Activated naive CD4-positive, alpha-beta T cell treated with anti-CD3 and anti-CD28 coated beads, Interleukin-2, amount 50 U/mL, for 24 hours (primary cell): ENCODE results near the gene IQSEC1.
"Not testable (repeated sequence)": the region's sequence is repeated elsewhere in the genome, so short reads cannot be mapped to it uniquely, and the experiment has no call there.

Source experiments
- H3K27ac Mint-ChIP-seq: one replicate; pipeline ENCODE4 v1.8.0; 2021; ENCODE audit warnings: mild to moderate bottlenecking, mixed read lengths
- H3K27me3 Mint-ChIP-seq: one replicate; pipeline ENCODE4 v1.8.0; 2021; ENCODE audit warnings: mixed read lengths
- H3K36me3 Mint-ChIP-seq: one replicate; pipeline ENCODE4 v1.8.0; 2021; ENCODE audit warnings: mixed read lengths
- H3K4me1 Mint-ChIP-seq: one replicate; pipeline ENCODE4 v1.8.0; 2021; ENCODE audit warnings: mixed read lengths
- H3K4me3 Mint-ChIP-seq: one replicate; pipeline ENCODE4 v1.8.0; 2021; ENCODE audit warnings: mild to moderate bottlenecking, mixed read lengths
- H3K9me3 Mint-ChIP-seq: one replicate; pipeline ENCODE4 v1.8.0; 2021; ENCODE audit warnings: mixed read lengths

The IQSEC1 gene

GRCh38 chr3:12886106-12886679 is 187.0 kb downstream of the IQSEC1 start:
- no peak overlapping the region for H3K27ac Mint-ChIP-seq
- no peaks in the 10 kb centered on the region for H3K9me3 Mint-ChIP-seq
- no peaks in the 10 kb centered on the region for H3K36me3 Mint-ChIP-seq
- peak overlapping the region; percentile 67 for H3K4me3 Mint-ChIP-seq
- H3K4me1 Mint-ChIP-seq: peaks cover 21% of the 10 kb centered on the region
- peaks cover 4% of the 10 kb centered on the region for H3K27me3 Mint-ChIP-seq

DNA sequence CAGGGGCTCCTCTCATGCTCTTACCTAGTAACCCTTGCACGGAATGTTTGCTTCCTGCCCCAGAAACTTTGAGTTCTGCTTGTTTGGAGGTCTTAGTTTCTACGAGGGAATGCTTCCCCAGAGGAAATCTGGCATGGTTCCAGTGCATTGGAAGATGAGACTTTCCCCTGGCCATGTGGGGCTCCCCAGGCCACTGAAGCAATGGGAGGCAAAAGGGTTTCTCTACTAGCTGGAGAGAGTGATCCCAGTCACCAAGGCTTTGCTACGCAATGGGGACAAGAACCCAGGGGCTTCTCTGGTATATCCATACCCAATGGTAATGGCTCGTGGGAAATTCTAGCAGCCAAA is 187.7 kb downstream of the IQSEC1 start:
- Mint-ChIP-seq H3K4me1 (peaks cover 21% of the 10 kb centered on the region), H3K36me3 (no peaks in the 10 kb centered on the region), H3K9me3 (no peaks in the 10 kb centered on the region), H3K4me3 (peak overlapping the region; percentile 67), H3K27me3 (peaks cover 4% of the 10 kb centered on the region), H3K27ac (no peak overlapping the region)

GRCh38 chr3:12884790-12885582 is 188.2 kb downstream of the IQSEC1 start:
- Mint-ChIP-seq H3K36me3 (no peaks in the 10 kb centered on the region), H3K9me3 (no peaks in the 10 kb centered on the region), H3K27me3 (peaks cover 3% of the 10 kb centered on the region), H3K27ac (peak overlapping the region; percentile 37), H3K4me3 (no peak overlapping the region), H3K4me1 (peaks cover 21% of the 10 kb centered on the region)

GRCh38 chr3:12884186-12884680 is 189.0 kb downstream of the IQSEC1 start:
- Mint-ChIP-seq H3K4me3 (no peak overlapping the region), H3K36me3 (no peaks in the 10 kb centered on the region), H3K4me1 (peaks cover 21% of the 10 kb centered on the region), H3K27me3 (no peaks in the 10 kb centered on the region), H3K9me3 (no peaks in the 10 kb centered on the region), H3K27ac (no peak overlapping the region)

DNA sequence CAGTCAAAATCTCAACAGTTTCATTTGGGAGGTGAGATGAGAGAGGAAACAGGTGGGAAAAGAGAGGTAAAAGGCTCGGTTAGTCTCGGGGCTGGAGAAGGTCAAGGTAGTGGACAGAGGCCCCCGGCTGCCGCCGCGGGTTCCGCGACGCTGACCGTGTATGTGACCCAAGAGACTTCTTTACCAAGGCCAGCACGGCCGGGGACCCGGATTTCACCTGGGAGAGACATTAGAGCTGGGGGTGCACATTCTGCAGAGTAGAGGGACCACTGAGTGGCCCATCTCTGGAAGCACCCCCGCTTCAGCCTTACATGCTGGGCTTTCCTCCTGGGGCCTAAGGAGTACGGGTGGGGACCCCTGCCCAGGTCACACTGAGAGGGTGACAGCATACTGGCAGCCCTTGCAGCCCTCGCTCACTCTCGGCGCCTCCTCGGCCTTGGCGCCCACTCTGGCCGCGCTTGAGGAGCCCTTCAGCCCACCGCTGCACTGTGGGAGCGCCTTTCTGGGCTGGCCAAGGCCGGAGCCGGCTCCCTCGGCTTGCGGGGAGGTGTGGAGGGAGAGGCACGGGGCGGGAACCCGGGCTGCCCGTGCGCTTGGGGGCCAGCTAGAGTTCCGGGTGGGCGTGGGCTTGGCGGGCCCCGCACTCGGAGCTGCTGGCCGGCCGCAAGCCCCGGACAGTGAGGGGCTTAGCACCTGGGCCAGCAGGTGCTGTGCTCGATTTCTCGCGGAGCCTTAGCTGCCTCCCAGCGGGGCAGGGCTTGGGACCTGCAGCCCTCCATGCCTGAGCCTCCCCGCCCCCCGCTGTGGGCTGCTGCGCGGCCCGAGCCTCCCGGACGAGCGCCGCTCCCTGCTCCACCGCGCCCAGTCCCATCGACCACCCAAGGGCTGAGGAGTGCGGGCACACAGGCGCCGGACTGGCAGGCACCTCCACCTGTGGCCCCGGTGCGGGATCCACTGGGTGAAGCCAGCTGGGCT is 190.6 kb downstream of the IQSEC1 start:
- Mint-ChIP-seq H3K27ac (peak overlapping the region; percentile 51), H3K27me3 (no peaks in the 10 kb centered on the region), H3K4me3 (no peak overlapping the region), H3K4me1 (peaks cover 21% of the 10 kb centered on the region), H3K36me3 (no peaks in the 10 kb centered on the region), H3K9me3 (no peaks in the 10 kb centered on the region)

DNA sequence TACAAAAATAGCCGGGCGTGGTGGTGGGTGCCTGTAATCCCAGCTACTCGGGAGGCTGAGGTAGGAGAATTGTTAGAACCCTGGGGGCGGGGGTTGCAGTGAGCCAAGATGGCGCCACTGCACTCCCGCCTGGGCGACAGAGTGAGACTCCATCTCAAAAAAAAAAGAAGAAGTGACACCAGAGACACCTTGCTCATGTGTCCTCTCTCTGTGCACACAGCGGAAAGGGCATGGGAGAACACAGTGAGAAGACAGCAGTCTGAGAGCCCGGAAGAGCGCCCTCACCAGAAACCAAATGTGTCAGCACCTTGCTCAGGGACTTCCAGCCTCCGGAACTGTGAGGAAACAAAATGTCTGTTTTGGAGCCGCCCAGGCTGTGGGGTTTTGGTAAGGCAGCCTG is 191.4 kb downstream of the IQSEC1 start:
- not testable (repeated sequence) for H3K9me3 Mint-ChIP-seq, H3K4me3 Mint-ChIP-seq, H3K27me3 Mint-ChIP-seq, H3K27ac Mint-ChIP-seq, H3K36me3 Mint-ChIP-seq
- peaks cover 16% of the 10 kb centered on the region for H3K4me1 Mint-ChIP-seq

- Mint-ChIP-seq H3K9me3 (no peaks in the 10 kb centered on the region), H3K27me3 (peaks cover 6% of the 10 kb centered on the region), H3K27ac (no peak overlapping the region), H3K4me1 (no peaks in the 10 kb centered on the region), H3K36me3 (no peaks in the 10 kb centered on the region), H3K4me3 (no peak overlapping the region)
These were observed 193.9 kb downstream of the IQSEC1 start for GRCh38 chr3:12879191-12879815.

GRCh38 chr3:12878758-12879157 is 194.5 kb downstream of the IQSEC1 start:
- H3K36me3 Mint-ChIP-seq, H3K4me1 Mint-ChIP-seq, H3K4me3 Mint-ChIP-seq, H3K27ac Mint-ChIP-seq, H3K27me3 Mint-ChIP-seq, H3K9me3 Mint-ChIP-seq: not testable (repeated sequence)

DNA sequence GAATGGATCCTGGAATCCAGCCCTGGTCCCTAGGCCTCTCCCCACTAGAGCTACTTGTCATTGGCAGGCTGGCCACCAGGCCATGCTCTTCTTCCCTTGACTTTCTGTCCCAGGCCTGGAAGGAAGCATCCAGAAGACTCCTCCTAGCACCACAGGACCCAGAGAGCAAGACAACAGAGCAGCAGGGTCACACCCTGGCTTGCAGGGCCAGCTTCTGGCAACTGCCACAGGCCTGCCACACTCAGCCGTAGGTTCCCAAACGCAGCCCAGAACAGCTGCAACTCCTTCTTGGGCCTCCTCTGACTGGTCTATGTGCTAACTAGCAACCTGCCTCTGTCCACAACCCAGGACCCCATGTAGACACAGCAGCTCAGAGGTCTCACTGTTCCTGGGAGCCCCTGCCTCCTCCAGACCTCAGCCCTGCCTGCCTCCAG is 195.1 kb downstream of the IQSEC1 start:
- no peaks in the 10 kb centered on the region for H3K4me1 Mint-ChIP-seq
- peaks cover 6% of the 10 kb centered on the region for H3K27me3 Mint-ChIP-seq
- no peaks in the 10 kb centered on the region for H3K36me3 Mint-ChIP-seq
- no peak overlapping the region for H3K4me3 Mint-ChIP-seq
- H3K9me3 Mint-ChIP-seq: no peaks in the 10 kb centered on the region
- H3K27ac Mint-ChIP-seq: no peak overlapping the region

GRCh38 chr3:12877040-12877439 is 196.2 kb downstream of the IQSEC1 start:
- H3K4me3 Mint-ChIP-seq: peak overlapping the region; percentile 15
- H3K4me1 Mint-ChIP-seq: no peaks in the 10 kb centered on the region
- H3K27ac Mint-ChIP-seq: no peak overlapping the region
- H3K27me3 Mint-ChIP-seq: peaks cover 6% of the 10 kb centered on the region
- H3K36me3 Mint-ChIP-seq: no peaks in the 10 kb centered on the region
- no peaks in the 10 kb centered on the region for H3K9me3 Mint-ChIP-seq

DNA sequence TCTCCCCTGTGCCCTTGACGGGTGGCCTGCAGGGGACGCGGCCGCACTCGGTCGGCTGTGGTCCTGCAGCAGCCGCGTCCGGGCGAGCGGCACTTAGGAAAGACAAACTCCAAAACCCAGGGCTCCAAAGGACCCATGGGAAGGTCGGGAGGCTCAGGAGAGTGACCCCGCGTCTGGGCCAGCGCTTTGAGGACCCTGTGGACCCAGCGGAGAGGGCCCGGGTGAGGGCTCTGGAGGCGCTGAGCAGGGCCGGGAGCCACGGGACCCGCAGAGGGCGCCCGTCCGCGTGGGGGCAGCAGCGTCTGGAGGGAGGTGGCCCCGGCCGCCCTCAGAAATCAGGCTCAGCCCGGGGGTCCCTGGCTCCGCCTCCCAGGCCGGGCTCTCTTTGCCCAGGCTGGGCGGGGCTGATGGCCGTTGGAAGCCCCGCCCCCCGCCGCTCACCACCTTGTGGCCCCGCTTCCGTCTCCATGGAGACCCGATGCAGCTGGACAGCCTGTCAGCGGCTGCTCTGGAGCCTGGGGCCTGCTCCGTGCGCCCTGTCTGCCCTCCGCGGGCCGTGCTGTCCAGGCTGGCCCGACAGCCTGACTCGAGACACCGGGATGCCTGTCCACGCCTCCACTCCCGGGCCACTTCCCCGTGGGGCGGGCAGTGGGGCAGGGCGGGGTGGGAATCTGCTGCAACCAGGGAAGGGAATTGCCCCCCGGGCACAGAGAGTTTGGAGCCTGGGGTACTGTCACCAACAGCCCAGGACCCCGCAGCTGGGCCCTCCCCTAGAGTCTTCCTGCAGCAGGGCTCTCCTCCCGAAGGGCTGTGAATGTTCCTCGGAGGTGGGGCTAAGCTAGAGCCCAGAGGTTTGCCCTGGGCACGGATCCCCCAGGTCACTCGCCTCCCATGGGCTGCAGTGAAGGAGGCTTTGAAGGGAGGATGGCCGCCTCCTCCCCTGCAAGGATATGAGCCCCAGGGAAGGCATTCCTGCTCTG is 197.1 kb downstream of the IQSEC1 start:
- Mint-ChIP-seq H3K36me3 (no peaks in the 10 kb centered on the region), H3K9me3 (no peaks in the 10 kb centered on the region), H3K27me3 (peaks cover 6% of the 10 kb centered on the region), H3K4me1 (no peaks in the 10 kb centered on the region), H3K4me3 (peak overlapping the region; percentile 24), H3K27ac (no peak overlapping the region)

DNA sequence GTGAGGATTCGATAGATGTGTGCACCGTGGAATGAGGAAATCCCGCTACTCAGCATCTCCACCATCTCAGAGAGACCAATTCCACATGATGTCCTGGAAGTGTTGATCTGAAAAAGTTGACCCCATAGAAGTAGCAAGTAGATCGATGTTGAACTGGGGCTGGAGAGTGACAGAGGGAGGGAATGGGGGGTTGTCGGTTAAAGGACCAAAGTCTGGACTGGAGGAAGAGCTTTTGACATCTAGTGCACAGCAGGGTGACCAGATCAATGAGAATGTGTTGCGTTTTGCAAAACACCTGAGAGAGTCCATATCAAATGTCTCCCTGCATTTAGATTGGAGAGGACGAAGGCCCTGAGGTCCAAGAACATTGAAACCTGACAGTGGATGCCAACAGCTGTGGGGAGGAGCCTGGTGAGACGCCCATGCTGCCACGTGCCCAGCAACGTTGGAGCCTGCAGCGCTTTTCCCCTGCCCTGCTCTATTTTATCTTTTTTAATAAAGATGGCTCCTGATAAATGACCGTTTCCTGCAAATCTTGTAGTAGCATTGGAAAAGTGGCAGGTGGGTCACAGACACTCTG is 201.7 kb downstream of the IQSEC1 start:
- Mint-ChIP-seq H3K4me3 (no peak overlapping the region), H3K36me3 (no peaks in the 10 kb centered on the region), H3K27ac (no peak overlapping the region), H3K4me1 (peaks cover 16% of the 10 kb centered on the region), H3K9me3 (no peaks in the 10 kb centered on the region), H3K27me3 (peaks cover 7% of the 10 kb centered on the region)

DNA sequence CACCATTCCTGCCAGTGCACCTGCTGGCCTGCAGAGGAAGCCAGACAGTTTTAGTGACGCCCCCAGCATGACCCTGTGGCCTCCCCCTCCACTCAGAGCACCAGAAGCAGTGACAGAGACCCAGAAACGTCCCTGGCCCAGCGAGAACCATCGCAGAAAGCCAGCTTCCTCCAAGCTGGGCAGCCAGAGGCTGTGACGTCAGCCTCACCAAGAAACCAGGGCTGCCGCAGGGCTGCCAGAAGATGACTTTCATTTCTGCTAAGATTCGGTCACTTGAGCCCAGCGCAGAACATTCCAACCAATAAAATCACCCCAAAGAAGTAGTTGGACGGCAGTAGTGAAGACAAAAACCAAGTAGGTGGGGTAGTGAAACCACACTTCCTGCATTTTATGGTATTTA is 202.3 kb downstream of the IQSEC1 start:
- Mint-ChIP-seq H3K9me3 (no peaks in the 10 kb centered on the region), H3K27me3 (peaks cover 8% of the 10 kb centered on the region), H3K4me1 (peaks cover 16% of the 10 kb centered on the region), H3K36me3 (no peaks in the 10 kb centered on the region), H3K4me3 (peak overlapping the region; percentile 42), H3K27ac (no peak overlapping the region)

DNA sequence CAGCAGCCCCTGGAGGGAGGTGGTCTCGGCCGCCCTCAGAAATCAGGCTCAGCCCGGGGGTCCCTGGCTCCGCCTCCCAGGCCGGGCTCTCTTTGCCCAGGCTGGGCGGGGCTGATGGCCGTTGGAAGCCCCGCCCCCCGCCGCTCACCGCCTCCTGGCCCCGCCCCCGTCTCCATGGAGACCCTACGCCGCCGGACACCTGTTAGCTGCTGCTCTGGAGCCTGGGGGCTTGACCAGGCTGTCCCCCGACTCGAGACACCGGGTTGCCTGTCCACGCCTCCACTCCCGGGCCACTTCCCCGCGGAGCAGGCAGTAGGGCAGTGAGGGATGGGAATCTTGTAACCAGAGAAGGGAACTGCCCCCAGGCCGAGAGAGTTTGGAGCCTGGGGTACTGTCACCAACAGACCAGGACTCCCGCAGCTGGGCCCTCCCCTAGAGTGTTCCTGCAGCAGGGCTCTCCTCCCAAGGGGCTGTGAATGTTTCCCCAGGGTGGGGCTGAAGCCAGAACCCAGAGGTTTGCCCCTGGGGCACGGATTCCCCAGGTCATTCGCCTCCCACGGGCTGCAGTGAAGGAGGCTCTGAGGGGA is 204.1 kb downstream of the IQSEC1 start:
- no peaks in the 10 kb centered on the region for H3K9me3 Mint-ChIP-seq
- H3K27me3 Mint-ChIP-seq: peaks cover 3% of the 10 kb centered on the region
- no peak overlapping the region for H3K27ac Mint-ChIP-seq
- peak overlapping the region; percentile 83 for H3K4me3 Mint-ChIP-seq
- no peaks in the 10 kb centered on the region for H3K36me3 Mint-ChIP-seq
- H3K4me1 Mint-ChIP-seq: peaks cover 16% of the 10 kb centered on the region
